ENCODE measurements around the gene RABAC1.
"Not testable (repeated sequence)": the region's sequence is repeated elsewhere in the genome, so short reads cannot be mapped to it uniquely, and the experiment has no call there.

The RABAC1 gene

GRCh38 chr19:41915021-41915775, 43.9 kb downstream of the RABAC1 start:
- DNase-seq (ENCODE audit: low spot score) = no peak

DNA sequence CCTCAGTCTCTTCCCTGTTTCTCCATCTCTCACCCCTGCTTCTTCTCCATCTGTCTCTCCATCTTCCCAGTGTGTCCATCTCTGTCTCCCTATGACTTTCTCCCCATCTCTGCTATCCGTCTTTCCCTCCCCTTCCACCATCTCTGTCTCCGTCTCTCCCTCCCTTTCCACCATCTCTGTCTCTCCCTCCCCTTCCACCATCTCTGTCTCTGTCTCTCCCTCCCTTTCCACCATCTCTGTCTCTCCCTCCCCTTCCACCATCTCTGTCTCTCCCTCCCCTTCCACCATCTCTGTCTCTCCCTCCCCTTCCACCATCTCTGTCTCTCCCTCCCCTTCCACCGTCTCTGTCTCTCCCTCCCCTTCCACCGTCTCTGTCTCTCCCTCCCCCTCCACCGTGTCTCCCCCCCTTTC, 44.7 kb downstream of the RABAC1 start:
- DNase-seq (ENCODE audit: low spot score) = not testable (repeated sequence)

DNA sequence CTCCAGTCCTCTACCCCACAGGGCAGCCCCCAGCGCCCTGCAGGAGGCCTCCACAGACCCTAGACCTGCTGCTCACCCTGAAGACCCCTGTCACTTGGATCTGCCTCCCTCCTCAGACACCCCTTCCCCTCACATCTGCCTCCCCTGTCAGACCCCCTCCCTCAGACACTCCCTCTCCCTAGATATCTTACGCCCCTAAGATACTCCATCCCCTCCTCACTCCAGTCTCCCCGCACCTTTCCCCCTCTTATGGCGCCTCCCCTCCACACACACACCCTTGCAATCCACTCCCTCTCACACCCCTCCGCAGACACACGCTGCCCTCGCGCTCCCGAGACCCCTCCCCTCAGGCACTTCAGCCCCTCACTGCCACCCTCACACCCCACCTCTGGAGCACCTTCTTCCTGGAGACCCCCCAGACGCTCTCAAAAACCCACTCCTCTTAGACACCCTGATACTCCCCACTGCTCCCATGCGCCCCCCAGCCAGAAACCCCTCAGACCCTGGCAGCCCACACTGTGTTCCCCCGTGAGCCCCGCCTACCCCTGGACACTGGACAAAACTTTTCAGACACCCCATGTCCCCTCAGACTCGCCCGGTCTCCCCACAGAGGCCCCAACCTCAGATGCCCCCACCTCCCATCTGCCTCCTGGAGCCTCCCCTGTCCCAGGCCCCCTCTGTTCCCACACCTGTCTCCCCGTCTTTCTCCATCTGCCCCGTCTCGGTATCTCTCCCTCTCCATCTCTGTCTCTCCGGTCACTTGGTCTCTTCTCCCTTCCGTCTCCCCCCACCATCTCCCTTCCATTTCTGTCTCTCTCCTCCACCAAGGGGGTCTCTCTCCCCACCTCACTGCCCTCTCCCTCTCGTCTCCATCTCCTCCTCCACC, 45.3 kb downstream of the RABAC1 start:
- no peak for DNase-seq (ENCODE audit: low spot score)

GRCh38 chr19:41912899-41913537, 46.1 kb downstream of the RABAC1 start:
- no peak for DNase-seq (ENCODE audit: low spot score)

GRCh38 chr19:41911889-41912731, 47.0 kb downstream of the RABAC1 start:
- no peak for DNase-seq (ENCODE audit: low spot score)

DNA sequence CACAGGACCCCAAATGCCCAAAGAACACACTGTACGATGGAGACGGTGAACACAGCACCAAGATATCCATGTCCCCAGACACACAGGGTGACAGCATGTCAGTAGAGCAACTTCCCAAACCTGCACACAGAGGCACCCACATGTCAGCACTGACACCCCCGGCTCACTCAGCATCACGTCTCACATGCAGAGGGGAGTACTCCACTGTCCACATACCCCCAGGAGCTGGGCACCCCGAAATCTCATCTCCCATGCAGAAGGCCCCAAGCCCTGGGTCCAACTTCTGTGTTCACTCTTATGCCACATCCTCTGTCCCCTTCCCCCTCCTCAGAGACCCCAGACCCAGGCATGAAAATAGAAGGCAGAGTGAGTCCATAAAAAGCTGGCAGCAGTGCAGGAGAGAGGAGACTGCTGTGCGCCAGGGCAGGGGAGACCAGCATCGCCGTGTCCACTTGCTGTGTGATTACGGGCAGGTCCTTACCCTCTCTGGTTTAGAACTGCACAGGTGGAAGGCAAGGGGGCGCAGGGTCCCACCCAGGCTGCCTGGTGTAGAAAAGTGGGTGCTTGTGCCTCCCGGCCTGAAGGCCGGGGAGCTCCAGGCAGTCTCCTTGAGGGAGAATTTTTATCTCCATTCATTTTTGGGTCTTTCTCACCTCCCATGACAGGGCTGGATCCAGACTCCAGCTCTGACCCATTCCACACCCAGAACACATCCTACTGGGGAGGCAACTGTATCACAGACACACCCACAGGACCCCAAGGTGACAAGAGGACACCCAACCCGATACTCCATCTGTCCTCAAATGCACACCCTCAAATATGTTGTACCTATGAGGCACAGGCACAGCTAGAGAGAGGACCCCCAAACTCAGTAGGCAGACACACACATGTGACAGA, 47.9 kb downstream of the RABAC1 start:
- DNase-seq (ENCODE audit: low spot score) = no peak

DNA sequence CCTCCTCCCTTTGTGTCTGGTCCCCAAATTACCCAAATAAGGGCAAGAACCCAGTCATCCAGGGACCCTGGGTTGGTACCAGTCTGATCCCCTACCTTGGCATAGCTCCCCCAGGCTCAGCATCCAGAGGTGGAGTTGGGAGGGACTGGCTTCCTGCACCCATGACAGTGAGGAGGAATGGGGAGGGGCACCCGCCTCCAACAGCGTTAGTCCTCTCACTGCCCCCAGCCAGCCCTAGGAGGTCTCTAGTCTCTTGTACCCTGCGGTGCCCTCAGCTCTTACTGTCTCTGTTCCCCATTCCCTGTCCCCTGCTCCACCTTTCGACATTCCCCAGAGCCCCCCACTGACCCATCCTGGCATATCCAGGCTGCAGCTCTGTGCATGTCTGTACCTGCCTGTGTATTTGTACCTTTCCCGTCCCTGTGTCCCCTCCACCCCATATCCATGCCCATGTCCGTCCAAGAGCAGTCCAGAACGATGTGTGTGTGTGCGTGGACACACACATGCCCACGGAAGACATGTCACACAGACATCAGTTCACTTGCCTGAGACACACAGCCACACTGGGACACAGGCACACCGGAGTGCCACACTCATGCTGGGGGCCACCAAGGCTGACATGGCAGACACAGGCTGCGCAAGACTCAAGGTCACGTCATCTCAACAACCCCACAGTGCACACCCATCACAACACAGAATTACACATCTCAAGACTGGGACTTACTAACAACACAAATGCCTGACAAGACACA, 48.7 kb downstream of the RABAC1 start:
- DNase-seq (ENCODE audit: low spot score) = no peak

GRCh38 chr19:41909706-41910105, 49.4 kb downstream of the RABAC1 start:
- no peak for DNase-seq (ENCODE audit: low spot score)

- DNase-seq (ENCODE audit: low spot score) = no peak
Measured at GRCh38 chr19:41908724-41909464, 50.2 kb downstream of the RABAC1 start.

DNA sequence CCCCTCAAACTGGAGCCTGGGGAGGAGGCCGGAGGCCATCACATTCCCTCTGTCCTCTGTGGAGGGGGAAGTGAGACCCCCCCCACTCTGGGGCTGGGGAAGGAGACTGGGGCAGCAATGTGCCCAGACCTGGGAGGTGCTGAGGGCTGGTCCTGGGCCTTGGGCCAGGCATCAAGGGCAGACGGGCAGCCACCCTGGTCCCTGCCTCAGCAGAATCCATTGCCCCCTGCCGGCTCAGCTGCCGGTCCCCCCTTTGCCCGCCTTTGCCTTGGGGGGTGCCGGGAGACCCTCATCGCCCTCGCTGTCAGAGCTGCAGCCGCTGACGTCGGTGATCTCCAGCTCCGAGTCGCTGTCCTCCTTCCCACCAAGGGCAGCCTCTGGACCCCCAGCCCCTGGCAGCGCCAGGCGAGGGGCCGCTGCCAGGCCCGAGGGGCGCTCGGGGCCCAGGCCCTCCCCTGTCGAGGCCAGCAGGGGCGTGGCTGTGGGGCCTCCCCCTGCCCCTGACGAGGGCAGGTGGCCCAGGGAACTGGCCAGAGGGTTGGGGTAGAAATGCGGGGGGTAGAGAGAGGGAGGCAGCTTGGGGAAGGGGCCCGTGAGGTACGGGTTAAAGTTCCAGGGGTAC, 51.0 kb downstream of the RABAC1 start:
- DNase-seq (ENCODE audit: low spot score) = no peak

DNA sequence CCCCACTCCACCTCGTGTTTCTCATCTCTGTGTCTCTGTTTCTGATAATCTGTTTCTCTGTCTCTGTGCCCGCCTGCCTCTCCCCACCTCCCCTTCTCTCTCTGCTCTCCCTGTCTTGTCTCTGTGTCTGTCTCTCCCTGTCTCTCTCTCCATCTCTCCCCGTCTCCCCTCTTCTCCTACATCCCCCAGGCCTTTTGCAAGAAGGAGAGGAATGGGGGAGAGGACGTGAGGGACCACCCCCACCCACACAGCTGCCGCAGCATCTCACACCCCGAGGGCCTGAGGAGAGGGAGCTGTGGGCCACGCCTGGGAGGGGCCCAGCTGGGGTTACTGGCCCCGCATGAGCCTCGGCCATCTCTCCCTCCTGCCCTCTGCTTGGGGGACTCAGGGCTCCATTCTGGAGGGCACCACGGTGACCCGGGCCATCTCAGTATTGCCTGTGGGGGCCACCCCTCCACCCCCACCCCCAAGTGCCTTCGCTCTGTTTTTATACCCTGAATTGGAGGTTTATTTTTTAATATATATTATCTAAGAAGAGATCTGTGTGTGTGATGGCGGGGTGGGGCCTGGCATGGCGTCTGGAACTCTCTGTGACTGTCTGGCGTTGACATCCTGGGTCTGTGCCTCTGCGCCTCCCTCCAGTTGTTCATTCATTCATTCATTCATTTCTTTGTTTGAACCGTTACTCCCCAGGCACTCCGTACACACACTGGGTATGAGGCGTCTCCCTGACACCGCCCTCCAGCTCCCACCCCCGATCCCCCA, 52.0 kb downstream of the RABAC1 start:
- DNase-seq (ENCODE audit: low spot score) = no peak
